HG02798 (cell line): Measurements from ENCODE around the gene GAL3ST1.
"Not testable (repeated sequence)": the region's sequence is repeated elsewhere in the genome, so short reads cannot be mapped to it uniquely, and the experiment has no call there.

ENCODE experiments used
- ATAC-seq: cut with Tn5 transposase; IDR thresholded peaks from one replicate; pipeline ENCODE4 v1.9.1; 2021; ENCODE audit warnings: mild to moderate bottlenecking; ENCODE audit not compliant: unreplicated experiment, poor library complexity

GAL3ST1 gene

GRCh38 chr22:30567277-30567676 lies 7.2 kb downstream of the GAL3ST1 start:
- ATAC-seq: not testable (repeated sequence)

- no peak for ATAC-seq
Observed at GRCh38 chr22:30566125-30566524, 8.3 kb downstream of the GAL3ST1 start.

GRCh38 chr22:30565341-30565740 lies 9.1 kb downstream of the GAL3ST1 start:
- ATAC-seq: no peak

- no peak for ATAC-seq
Observed at GRCh38 chr22:30564761-30565119, 9.7 kb downstream of the GAL3ST1 start.

DNA sequence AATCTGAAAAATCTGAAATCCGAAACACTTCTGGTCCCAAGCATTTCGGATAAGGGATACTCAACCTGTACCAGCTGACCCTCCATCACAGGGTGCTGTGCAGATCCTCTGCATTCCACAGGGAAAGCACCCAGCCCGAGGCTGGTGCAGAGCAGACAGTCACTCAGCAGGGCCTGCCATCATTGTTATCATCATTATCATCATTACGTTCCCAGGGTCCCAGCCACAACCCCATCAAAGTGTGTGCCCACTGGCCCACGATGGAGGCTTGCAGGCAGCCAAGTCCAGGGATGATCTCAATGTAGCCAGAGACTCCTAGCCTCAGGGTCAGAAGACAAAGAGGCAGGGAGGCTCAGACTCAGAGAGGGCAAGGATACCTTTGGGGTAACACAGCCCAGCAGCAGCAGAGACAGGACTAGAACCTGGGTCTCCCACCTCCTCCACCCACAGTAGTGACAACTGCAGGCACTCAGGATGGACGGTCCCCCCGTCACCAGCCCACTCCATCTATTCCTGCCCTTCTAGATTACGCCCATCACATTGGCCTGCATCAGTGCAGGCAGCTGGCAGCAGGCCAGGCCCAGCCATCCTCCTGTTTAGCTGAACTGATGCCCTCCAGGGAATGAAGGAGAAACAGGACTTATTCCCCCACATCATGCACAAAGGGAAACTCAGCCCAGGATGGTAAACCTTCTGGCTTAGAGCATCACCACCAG lies 10.3 kb downstream of the GAL3ST1 start:
- ATAC-seq: no peak

GRCh38 chr22:30562366-30562765 lies 12.1 kb downstream of the GAL3ST1 start:
- no peak for ATAC-seq

DNA sequence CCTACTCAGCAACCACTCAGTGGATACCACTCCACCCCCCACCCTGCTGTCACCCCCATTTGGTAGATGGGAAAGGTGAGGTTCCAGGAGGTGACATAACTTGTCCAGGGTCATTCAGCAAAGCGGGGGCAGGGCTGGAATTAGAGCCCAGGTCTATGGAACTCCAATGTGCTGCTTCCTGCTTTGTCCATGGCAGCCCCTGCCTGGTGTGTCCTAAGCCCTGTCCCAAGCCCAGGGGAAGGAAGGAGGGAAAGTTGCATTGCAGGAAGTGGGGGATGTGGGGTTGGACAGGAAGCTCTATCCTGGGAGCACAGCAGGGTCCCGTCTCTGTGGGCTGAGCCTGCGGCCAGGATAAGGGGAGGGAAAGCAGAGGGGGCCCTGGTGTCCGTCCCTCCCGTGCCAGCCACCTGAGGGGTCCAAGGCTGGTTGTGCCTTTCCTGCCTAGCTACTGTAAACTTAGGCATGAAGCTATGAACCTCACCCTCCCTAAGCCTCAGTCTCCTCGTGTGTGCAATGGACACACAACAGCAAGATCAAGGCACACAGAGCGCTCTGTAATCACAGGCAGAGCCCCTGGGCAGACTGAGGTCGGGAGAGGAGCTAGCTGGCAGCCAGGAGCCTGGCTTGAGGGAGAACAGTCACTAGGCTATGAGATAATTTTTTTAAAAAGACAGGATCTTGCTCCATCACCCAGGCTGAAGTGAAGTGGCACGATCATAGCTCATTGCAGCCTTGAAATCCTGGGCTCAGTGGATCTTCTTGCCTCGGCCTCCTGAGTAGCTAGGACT lies 12.9 kb downstream of the GAL3ST1 start:
- ATAC-seq: no peak

GRCh38 chr22:30560643-30561202 lies 13.7 kb downstream of the GAL3ST1 start:
- ATAC-seq: not testable (repeated sequence)

DNA sequence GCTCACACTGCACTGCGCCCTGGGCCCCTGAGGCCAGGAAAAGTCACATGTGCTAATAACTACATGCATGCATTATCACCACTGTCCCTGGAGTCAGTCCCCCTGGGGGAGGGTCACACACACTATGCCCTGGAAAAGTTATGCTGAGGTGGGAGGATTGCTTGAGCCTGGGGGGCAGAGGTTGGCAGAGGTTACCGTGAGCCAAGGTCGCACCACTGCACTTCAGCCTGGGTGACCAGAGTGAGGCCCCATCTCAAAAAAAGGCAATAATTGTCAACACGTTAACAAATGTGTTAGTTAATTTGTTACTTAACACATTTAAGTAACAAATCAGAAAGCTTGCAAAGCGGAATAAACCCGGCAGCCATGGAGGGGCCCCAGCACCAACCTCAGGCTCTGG lies 14.6 kb downstream of the GAL3ST1 start:
- ATAC-seq: no peak

DNA sequence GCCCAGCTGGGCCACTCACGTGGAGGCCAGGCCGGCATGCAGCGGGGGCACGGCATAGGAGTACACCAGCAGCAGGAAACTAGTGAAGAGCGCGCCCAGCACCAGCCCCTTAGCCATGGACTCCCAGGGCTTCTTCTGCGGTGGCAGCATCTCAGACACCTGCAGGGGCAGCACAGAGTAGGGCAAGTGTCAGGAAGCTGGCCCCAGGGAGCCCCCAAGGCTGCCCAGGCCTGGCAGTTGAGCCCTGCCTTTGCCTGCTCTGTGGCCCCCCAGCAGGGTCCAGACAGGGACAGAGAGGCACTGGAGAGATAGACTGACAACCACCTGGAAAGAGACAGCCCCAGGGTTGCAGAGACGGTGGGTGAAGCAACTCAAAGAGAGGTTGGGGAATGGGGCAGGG lies 17.2 kb downstream of the GAL3ST1 start:
- ATAC-seq: no peak

DNA sequence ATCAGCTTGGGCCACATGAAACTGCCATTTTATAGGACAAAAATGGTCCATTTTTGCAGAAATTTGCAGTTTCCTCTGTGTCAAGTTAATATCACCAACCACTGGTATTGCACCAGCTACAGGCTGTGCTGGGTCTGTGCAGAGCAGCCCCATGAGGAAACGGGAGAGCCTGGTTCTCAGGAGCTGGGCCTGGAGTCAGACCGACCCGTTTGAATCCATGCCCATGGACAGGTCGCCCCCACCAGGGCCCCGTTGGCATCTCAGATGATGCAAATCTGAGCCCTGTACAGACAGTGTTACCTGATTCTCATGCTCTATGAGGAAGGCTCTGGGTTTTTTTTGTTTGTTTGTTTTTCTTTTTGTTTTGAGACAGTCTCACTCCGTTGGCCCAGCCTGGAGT lies 18.1 kb downstream of the GAL3ST1 start:
- no peak for ATAC-seq

- ATAC-seq: no peak
Observed at GRCh38 chr22:30555282-30556210, 18.9 kb downstream of the GAL3ST1 start.

DNA sequence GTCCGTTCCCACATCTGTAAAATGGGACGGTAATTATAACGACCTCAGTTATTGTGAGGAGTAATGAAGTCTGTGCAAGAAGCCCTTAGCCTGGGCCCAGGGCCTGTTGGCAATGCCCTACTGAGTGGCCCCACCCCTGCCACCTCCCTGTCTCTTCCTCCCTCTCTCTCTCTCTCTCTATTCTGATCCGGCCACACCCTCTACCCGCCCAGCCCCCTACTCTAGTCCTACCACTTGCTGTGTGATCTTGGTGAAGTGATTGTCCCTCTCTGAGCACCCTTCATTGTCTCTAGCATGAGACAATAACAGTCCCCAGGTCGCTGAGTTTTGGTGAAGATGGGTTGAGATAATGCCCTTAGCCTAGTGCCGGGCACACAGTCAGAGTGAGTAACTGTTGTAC lies 20.5 kb downstream of the GAL3ST1 start:
- ATAC-seq: no peak

DNA sequence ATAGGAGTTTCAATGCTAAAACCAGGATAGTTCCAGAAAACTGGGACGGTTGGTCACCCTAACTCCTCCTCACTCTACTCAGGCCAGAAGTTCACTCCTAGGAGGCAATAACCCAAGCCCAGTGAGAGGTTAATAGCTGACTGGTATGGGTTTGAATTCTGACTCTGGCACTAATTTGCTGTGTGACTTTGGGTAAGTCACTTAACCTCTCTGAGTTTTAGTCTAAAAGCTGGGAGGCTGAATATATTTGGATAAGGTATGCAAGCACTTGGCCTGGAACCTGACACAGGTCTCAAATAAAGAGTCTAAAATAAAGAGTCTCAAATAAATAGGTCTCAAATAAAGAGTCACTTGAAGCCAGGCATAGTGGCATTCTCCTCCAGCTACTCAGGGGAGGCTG lies 21.7 kb downstream of the GAL3ST1 start:
- ATAC-seq: no peak

- ATAC-seq: not testable (repeated sequence)
Observed at GRCh38 chr22:30551813-30552212, 22.7 kb downstream of the GAL3ST1 start.

- ATAC-seq: no peak
Observed at GRCh38 chr22:30547188-30547587, 27.3 kb downstream of the GAL3ST1 start.

GRCh38 chr22:30546616-30547015 lies 27.8 kb downstream of the GAL3ST1 start, which contains the start of gene SEC14L6:
Gene SEC14L6 (minus strand): TSS chr22:30546741. CDS start chr22:30546682, 59 bp downstream.
- ATAC-seq: no peak

GRCh38 chr22:30542811-30543188 lies 31.7 kb downstream of the GAL3ST1 start:
- ATAC-seq: no peak

DNA sequence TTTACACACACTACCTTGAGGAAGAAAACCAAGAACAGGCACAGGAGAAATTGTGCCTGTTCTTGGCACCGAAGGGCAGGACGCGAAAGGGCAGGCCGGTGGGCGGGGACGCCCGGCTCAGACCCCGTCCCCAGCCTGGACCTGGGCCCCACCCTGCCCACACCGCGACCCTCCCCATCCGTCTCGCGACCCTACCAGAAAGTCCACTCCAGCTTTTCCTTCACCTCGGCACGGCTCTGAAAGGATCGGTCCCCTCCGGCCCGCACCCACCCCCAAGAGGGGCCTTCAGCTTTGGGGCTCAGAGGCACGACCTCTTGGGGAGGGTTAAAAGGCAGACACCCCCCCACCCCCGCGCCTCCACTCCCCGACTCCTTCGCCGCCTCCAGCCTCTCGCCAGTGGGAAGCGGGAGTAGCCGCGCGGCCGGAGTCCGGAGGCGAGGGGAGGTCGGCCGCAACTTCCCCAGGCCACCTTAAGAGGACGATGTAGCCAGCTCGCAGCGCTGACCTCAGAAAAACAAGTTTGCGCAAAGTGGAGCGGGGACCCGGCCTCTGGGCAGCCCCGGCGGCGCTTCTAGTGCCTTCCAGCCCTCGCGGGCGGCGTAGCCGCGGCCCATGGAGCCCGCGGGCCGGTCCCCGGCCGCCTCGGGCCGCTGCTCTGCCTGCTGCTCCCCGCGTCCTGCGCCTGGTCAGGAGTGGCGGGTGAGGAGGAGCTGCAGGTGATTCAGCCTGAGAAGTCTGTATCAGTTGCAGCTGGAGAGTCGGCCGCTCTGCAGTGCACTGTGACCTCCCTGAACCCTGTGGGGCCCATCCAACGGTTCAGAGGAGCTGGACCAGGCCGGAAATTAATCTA lies 32.3 kb downstream of the GAL3ST1 start:
- ATAC-seq: no peak
